Measurements from ENCODE around the gene ERC1. TPM values are rescaled to one million over a fixed set of nuclear protein-coding genes. Genes with fewer than 3 reads are reported as not detected.

Gene ERC1
- total RNA-seq, 6 experiments from 2014 or later: 44.1 to 48.9 (median 47.9) TPM

- Mint-ChIP-seq H3K4me1 (ENCODE audit: low read depth) (0 out of 2 replicates have a peak, but pooled peaks cover 6% of the 10 kb centered on the region), H3K27ac (no peak overlapping the region), H3K36me3 (ENCODE audit: low read depth) (no peaks in the 10 kb centered on the region), H3K27me3 (ENCODE audit: insufficient read depth) (no peaks in the 10 kb centered on the region), H3K9me3 (no peaks in the 10 kb centered on the region), H3K4me3 (no peak overlapping the region)
- DNase-seq: no peak
- TF ChIP-seq, protein P1, sequence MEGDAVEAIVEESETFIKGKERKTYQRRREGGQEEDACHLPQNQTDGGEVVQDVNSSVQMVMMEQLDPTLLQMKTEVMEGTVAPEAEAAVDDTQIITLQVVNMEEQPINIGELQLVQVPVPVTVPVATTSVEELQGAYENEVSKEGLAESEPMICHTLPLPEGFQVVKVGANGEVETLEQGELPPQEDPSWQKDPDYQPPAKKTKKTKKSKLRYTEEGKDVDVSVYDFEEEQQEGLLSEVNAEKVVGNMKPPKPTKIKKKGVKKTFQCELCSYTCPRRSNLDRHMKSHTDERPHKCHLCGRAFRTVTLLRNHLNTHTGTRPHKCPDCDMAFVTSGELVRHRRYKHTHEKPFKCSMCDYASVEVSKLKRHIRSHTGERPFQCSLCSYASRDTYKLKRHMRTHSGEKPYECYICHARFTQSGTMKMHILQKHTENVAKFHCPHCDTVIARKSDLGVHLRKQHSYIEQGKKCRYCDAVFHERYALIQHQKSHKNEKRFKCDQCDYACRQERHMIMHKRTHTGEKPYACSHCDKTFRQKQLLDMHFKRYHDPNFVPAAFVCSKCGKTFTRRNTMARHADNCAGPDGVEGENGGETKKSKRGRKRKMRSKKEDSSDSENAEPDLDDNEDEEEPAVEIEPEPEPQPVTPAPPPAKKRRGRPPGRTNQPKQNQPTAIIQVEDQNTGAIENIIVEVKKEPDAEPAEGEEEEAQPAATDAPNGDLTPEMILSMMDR (IDR thresholded peaks at IDR 0.05): no peak
These were observed 335.2 kb downstream of the ERC1 start for GRCh38 chr12:1326258-1326657.

DNA sequence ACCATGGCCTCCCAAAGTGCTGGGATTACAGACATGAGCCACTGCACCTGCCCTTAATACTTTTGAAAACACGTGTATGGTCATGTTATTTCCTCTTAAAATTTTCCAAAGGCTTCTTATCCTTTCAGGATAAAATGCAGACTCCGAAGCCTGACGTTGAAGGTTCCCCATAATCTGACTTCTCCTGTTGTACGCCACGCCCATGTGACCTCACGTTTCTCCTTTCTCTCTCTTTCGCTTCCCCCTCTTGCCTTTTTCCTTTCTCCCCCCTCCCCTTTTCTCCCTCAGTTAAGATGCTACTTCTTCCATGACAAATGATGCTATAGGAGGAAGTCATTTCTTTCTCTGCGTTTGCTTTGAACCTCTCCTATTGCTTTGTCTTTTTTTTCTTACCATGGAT lies 337.4 kb downstream of the ERC1 start:
- Mint-ChIP-seq H3K4me1 (ENCODE audit: low read depth) (0 out of 2 replicates have a peak, but pooled peaks cover 11% of the 10 kb centered on the region), H3K4me3 (no peak overlapping the region), H3K27ac (no peak overlapping the region), H3K9me3 (no peaks in the 10 kb centered on the region), H3K36me3 (ENCODE audit: low read depth) (no peaks in the 10 kb centered on the region), H3K27me3 (ENCODE audit: insufficient read depth) (no peaks in the 10 kb centered on the region)
- TF ChIP-seq, protein P1 (IDR thresholded peaks at IDR 0.05): no peak
- no peak for DNase-seq

GRCh38 chr12:1329784-1330476 lies 338.9 kb downstream of the ERC1 start:
- Mint-ChIP-seq H3K9me3 (no peaks in the 10 kb centered on the region), H3K4me1 (ENCODE audit: low read depth) (0 out of 2 replicates have a peak, but pooled peaks cover 11% of the 10 kb centered on the region), H3K36me3 (ENCODE audit: low read depth) (peaks cover 11% of the 10 kb centered on the region), H3K27ac (no peak overlapping the region), H3K4me3 (no peak overlapping the region), H3K27me3 (ENCODE audit: insufficient read depth) (no peaks in the 10 kb centered on the region)
- no peak for DNase-seq
- TF ChIP-seq, protein P1 (IDR thresholded peaks at IDR 0.05): no peak

GRCh38 chr12:1330477-1330827 lies 339.4 kb downstream of the ERC1 start:
- H3K27ac Mint-ChIP-seq: no peak overlapping the region
- TF ChIP-seq, protein P1 (IDR thresholded peaks at IDR 0.05): no peak
- H3K9me3 Mint-ChIP-seq: no peaks in the 10 kb centered on the region
- DNase-seq: no peak
- peaks cover 12% of the 10 kb centered on the region for H3K36me3 Mint-ChIP-seq (ENCODE audit: low read depth)
- 0 out of 2 replicates have a peak, but pooled peaks cover 11% of the 10 kb centered on the region for H3K4me1 Mint-ChIP-seq (ENCODE audit: low read depth)
- H3K4me3 Mint-ChIP-seq: no peak overlapping the region
- H3K27me3 Mint-ChIP-seq (ENCODE audit: insufficient read depth): no peaks in the 10 kb centered on the region

DNA sequence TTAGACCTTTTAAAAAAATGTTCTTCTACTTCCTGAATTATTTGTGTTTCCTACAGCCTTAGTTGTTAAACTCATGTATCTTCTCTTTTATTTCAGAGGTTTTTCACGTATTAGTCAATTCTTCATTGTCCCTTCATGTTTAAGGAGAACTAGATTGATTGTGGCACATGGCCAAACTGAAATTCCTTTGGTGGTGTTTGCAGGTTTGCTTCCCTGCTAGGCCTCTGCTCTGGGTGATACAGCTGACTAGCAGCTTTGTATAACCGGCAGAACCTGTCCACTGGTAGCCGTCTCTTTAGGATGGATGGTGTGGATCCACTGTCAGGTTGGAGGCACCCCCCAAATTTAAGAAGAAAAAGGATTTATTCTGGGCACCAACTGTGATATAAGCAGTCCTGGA lies 341.3 kb downstream of the ERC1 start:
- no peaks in the 10 kb centered on the region for H3K27me3 Mint-ChIP-seq (ENCODE audit: insufficient read depth)
- TF ChIP-seq, protein P1 (IDR thresholded peaks at IDR 0.05): no peak
- H3K4me1 Mint-ChIP-seq (ENCODE audit: low read depth): 0 out of 2 replicates have a peak, but pooled peaks cover 11% of the 10 kb centered on the region
- no peak overlapping the region for H3K27ac Mint-ChIP-seq
- DNase-seq: no peak
- H3K36me3 Mint-ChIP-seq (ENCODE audit: low read depth): peaks cover 12% of the 10 kb centered on the region
- no peaks in the 10 kb centered on the region for H3K9me3 Mint-ChIP-seq
- no peak overlapping the region for H3K4me3 Mint-ChIP-seq

All from HFFc6 (cell line).